Stimulated activated CD4-positive, alpha-beta T cell treated with anti-CD3 and anti-CD28 coated beads, TNF-alpha, amount 100 ng/mL, for 24 hours (primary cell): Measurements from ENCODE around the gene ARHGAP25.
A peak's percentile ranks its signal among the peaks of the same experiment; 100 is the strongest.
"Not testable (repeated sequence)": the region's sequence is repeated elsewhere in the genome, so short reads cannot be mapped to it uniquely, and the experiment has no call there.

Source experiments
- DNase-seq, 3 experiments: peaks; one replicate each; pipeline ENCODE4 v3.0.0-alpha.2; 2020; ENCODE audit warnings: low read depth in 3 of 3

The ARHGAP25 gene

GRCh38 chr2:68796295-68796905 lies 61.8 kb downstream of the ARHGAP25 start:
- DNase-seq: no peak

GRCh38 chr2:68798569-68798968 lies 64.0 kb downstream of the ARHGAP25 start:
- DNase-seq: no peak

- DNase-seq: no peak
These were observed 64.8 kb downstream of the ARHGAP25 start for GRCh38 chr2:68799140-68800026.

GRCh38 chr2:68800027-68800401 lies 65.4 kb downstream of the ARHGAP25 start:
- no peak for DNase-seq

- DNase-seq: no peak
These were observed 65.9 kb downstream of the ARHGAP25 start for GRCh38 chr2:68800517-68800916.

GRCh38 chr2:68802161-68802560 lies 67.5 kb downstream of the ARHGAP25 start:
- not testable (repeated sequence) for DNase-seq

- no peak for DNase-seq
These were observed 70.4 kb downstream of the ARHGAP25 start for GRCh38 chr2:68805025-68805424.

- no peak for DNase-seq
These were observed 72.0 kb downstream of the ARHGAP25 start for GRCh38 chr2:68806511-68807109.

- DNase-seq: no peak
These were observed 73.2 kb downstream of the ARHGAP25 start for GRCh38 chr2:68807821-68808266.

- DNase-seq: no peak
These were observed 75.0 kb downstream of the ARHGAP25 start for GRCh38 chr2:68809324-68810240.

- DNase-seq: no peak
These were observed 76.8 kb downstream of the ARHGAP25 start for GRCh38 chr2:68811364-68811763.

- no peak for DNase-seq
These were observed 77.6 kb downstream of the ARHGAP25 start for GRCh38 chr2:68812251-68812650.

GRCh38 chr2:68813596-68813995 lies 79.0 kb downstream of the ARHGAP25 start:
- DNase-seq: no peak

- no peak for DNase-seq
These were observed 82.7 kb downstream of the ARHGAP25 start for GRCh38 chr2:68817306-68817705.

GRCh38 chr2:68819556-68819955 lies 84.9 kb downstream of the ARHGAP25 start:
- no peak for DNase-seq

- no peak for DNase-seq
These were observed 87.7 kb downstream of the ARHGAP25 start for GRCh38 chr2:68822207-68822872.

GRCh38 chr2:68824831-68825230 lies 90.2 kb downstream of the ARHGAP25 start:
- no peak for DNase-seq

GRCh38 chr2:68825866-68826265 lies 91.3 kb downstream of the ARHGAP25 start:
- no peak for DNase-seq

- DNase-seq: no peak
These were observed 93.1 kb downstream of the ARHGAP25 start for GRCh38 chr2:68827666-68828065.

GRCh38 chr2:68828887-68829708 lies 94.5 kb downstream of the ARHGAP25 start:
- peak in 2 of 3 experiments; percentile 31 to 57 for DNase-seq
